IPS DF 4.7 (cell line): Measurements from ENCODE around the gene EIF3J.

Experiments
- DNase-seq: peaks from one replicate; pipeline ENCODE4 v3.0.0-alpha.2; 2013; ENCODE audit warnings: low spot score; ENCODE audit errors: extremely low read depth

Gene EIF3J

GRCh38 chr15:44593042-44593736 lies 56.2 kb downstream of the EIF3J start:
- DNase-seq = no peak

- DNase-seq = no peak
Observed at GRCh38 chr15:44595246-44595645, 58.3 kb downstream of the EIF3J start.

GRCh38 chr15:44595656-44596510 lies 58.9 kb downstream of the EIF3J start:
- DNase-seq = no peak

GRCh38 chr15:44596511-44597010 lies 59.6 kb downstream of the EIF3J start:
- no peak for DNase-seq

GRCh38 chr15:44598066-44598465 lies 61.1 kb downstream of the EIF3J start:
- DNase-seq = no peak

- no peak for DNase-seq
Observed at GRCh38 chr15:44598892-44599291, 61.9 kb downstream of the EIF3J start.

- no peak for DNase-seq
Observed at GRCh38 chr15:44603126-44603525, 66.2 kb downstream of the EIF3J start.

GRCh38 chr15:44606740-44607139 lies 69.8 kb downstream of the EIF3J start:
- no peak for DNase-seq
